Stimulated activated CD4-positive, alpha-beta T cell treated with anti-CD3 and anti-CD28 coated beads, Interleukin-12 subunit alpha, Interleukin-12 subunit beta, amount 100 ng/mL, for 48 hours (primary cell): ENCODE data around the gene RHEBL1.

Experiments
- DNase-seq, 3 donors: peaks; one replicate each; pipeline ENCODE4 v3.0.0-alpha.2; 2020; ENCODE audit warnings: low read depth in 2 of 3, low spot score in 1 of 3

Gene RHEBL1, protein sequence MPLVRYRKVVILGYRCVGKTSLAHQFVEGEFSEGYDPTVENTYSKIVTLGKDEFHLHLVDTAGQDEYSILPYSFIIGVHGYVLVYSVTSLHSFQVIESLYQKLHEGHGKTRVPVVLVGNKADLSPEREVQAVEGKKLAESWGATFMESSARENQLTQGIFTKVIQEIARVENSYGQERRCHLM

DNA sequence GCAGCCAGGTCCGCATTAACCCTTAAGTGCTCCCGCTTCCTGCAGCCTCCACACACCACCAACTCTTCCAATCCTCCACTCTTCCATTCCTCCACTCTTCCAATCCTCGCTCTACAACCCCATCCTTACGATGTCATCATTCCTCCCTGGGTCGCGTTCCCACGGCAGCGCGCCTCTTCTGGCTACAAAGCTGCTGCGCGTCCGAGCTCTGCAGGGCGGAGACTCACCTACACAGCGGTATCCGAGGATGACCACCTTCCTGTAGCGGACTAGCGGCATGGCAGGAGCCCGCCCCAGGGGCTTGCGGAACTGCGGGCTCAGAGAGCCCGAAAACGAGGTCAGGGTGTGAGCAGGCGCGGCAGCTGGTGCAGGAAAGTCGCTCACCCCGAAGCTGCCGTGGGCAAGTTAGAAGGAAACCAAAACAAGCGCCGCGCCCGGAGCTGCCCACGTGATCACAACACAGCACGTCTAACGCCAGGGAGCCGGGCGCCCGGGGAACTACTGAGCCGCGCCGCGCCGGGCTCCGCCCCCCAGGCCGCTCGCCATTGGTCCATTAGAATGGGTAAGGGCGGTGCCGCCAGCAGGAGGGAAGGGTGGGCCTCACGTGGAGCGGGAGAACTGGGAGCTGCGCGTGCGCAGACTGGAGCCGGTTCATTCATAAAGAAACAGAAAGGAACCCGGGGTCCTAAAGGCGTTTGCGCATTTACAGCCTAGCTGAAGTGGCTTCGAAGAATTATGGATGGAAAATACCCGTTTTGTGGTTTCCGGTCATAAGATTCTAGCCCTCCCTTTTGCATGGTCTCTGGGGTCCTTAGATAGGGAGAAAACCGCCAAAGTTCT lies at the start of gene RHEBL1:
TSS of gene RHEBL1 (minus strand) at position 473 of the 840 bp plus-strand sequence. CDS start at position 279, 194 bp downstream.
- DNase-seq = peak; percentile 96 to 99 (median 99)

DNA sequence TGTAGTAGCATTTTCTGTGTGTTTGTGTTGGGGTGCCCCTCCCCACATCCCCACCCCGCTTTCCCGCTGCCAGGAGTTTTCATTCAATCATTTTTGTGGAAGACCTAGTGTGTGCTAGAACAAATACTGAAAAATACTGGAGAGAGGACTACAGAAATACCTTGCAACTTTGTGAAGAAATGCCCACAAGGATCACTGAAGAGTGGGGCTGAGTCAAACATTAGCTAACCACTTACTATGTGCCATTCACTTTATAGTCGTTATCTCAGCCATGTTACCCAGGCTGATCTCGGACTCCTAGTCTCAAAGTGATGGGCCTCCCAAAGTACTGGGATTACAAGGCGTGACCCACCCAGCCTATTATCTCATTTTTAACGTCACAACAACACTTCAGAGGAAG lies 41.4 kb upstream of the RHEBL1 start:
- no peak for DNase-seq

DNA sequence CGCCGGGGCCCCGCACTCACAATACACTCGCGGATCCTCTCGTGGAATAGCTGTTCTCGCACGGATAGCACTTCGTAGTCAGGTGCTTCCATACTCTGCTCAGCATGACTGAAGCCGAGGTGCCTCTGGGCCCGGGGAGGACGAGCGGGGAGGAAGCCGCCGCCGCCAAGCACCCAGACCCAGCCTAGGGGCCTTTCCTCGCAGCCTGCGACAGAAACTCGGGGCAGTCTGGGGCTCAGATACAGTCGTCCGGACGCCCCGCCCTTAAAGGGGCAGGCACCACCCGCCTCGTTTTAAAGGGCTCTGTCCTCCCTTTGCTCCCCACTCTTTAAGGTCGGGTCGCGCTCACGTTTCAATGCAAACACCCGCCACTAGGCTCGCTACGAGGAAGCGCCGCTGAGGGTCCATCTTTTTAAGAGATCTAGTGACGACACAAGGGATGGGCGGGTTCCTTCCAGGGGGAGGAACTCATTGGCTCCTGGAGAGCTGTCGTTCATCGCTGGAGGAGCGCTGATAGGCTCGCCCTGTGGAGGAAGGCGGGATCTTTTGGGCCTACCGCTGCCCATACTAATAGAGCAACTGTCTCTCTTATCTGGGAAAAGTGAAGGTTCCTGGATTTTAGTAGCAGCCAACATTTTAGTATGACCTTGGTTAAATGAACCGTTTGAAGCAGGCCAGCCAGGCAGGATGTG lies 40.8 kb upstream of the RHEBL1 start, which contains the start of gene LMBR1L:
TSS of gene LMBR1L (minus strand) at position 384 of the 692 bp plus-strand sequence. CDS start at position 92, 292 bp downstream.
- DNase-seq = peak; percentile 88 to 94 (median 93)

DNA sequence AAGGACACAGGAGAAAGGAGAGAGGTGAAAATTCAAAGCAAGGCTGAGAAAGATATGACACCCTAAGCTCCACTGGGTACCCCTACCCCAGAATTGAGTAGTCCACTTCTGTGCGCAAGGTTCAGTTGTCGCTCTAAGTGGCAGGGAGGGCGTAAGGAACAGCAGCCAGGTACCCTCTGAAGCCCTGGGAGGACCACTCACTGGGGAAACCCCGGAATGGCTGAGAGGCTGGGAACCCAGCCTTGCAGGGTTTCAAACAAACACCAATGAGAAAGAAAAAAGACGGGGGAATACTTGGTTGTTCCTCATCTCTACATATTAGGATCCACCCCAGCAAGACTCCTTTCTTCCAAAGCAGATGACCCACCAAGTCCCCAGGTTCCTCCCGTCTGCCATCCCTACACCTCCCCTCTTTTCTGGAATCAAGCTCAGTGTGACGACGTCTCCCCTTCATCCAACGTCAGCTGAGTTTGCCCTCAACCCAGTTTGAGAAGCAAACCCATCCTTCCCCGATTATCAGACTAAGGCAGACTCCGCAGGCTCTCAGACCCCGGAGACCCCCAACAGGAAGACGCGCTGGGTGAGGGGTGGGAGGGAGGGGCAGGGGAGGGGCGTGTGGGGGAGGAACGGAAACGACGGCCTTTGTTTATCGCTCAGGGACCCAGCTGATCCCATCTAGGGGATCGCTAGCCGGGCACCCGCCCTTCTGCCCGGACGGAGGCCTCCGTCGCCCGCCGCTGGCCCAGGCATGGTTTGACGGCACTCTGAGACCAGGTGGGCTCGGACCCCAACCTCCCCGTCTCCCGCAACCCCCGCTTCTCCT lies 40.1 kb upstream of the RHEBL1 start:
- no peak for DNase-seq

DNA sequence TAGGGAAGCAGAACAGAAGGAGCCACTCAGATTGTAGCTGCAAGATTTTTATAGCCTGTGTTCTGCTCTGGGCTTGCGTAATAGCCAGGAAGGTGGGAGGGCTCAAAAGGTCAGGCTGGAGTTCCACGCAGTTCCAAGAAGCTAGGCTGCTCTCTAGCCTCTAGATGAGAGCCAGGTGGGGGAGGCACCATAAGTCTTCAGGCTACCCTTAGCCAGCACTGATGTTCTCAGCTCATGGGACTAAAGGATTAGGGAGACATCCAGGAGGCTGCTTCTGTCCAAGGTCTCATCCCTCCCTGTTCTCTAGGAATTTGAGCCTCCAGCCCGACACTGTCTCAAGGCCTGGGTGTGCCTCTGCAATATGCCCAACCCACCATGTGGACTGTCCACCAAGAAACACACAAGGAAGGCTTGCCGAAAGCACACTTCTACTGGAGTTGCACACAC lies 39.2 kb upstream of the RHEBL1 start:
- DNase-seq = no peak

DNA sequence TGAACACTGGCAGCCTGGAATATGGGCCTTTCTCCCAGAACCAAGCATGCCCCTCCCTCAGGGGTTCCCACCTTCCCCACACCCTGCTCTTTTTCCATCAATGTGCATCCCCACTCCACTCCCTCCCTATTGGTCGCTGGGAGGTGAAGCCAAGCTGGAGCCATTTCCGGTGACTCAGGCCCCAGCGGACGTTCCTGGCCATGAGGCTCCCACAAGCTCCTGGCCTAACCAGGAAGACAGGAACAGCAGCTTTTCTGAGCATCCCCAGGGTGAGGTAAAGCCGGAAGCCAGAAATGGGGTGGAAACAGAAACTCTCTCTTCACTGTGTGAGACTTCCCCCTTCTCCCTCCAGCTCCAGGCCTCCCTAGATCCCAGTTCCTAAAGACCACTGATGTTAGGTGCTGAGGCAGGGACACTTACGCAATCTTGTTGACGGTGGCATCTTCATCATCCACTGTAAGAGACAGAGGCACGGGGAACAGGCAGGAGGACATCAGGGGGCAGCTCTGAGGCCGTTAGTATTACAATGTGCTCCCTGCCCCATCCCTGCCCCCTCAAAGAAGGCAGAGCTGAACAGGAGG lies 35.8 kb upstream of the RHEBL1 start:
- DNase-seq = no peak

DNA sequence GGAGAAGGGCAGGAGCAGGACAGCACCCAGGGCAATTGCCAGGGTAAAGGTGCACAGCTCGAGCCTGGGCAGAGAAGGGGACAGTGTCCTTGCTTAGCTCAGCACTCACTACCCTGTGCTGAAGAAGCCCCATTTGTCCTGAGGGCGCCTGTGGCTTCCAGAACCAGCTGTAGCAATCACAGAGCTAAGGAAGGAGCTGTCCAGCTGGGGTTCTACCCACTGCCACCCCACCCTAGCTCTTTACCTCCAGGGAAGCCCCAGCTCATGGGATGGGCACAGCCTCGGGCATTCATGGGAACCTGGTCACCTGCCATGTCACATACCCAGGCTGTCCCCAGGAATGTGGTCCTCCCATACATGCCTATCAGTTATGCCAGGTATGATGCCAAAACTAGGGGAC lies 35.0 kb upstream of the RHEBL1 start:
- DNase-seq = no peak

DNA sequence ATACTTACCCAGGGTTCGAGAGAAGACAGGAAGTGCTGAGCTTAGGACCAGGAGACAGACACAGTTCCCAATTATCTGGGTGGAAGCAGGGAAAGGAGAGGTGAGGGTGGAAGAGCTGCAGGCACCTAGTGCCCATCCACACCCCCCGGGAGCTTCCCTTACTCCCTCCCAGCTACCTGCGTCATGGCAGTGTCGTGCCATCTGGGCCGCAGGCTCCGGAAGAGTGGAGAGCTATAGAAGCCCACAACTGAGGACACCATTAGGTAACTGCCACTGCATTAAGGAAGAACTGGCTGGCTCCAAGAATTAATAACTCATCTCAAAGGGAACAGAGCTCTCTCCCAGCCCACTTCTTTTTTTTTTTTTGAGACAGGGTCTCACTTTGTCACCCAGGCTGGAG lies 30.6 kb upstream of the RHEBL1 start:
- no peak for DNase-seq

DNA sequence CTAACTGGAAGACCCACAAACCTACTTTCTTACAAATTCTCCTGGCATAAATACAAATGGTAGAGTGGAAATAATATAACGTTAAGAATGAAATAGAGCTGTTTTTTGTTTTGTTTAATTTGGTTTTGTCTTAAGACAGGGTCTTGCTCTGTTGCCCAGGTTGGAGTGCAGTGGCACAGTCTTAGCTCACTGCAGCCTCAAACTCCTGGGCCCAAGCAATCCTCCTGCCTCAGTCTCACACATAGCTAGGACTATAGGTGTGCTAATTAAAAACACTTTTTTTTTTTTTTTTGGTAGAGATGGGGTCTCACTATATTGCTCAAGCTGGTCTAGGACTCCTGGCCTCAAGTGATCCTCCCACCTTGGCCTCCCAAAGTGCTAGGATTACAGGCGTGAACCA lies 28.9 kb upstream of the RHEBL1 start:
- no peak for DNase-seq

DNA sequence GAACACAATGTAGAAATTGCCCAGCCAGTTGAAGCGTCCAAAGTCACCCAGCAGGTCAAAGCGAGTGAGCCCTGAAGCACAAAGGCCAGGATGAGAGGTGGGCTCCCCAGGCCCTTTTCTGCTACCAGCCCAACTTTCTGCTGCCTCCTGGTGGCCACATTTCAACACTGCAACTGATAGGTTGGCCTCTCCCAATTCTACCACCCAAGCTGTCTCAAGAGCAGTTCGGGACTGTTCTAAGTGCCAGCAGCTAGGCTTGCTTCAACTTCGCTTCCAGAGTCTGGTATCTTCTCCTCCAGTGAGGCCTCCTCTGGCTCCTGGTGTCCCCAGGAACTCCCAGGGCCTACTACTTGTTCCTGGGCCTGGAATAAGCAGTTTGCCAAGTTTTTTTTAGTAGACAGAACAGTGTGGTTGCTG lies 28.3 kb upstream of the RHEBL1 start:
- peak; percentile 36 to 62 (median 48) for DNase-seq

DNA sequence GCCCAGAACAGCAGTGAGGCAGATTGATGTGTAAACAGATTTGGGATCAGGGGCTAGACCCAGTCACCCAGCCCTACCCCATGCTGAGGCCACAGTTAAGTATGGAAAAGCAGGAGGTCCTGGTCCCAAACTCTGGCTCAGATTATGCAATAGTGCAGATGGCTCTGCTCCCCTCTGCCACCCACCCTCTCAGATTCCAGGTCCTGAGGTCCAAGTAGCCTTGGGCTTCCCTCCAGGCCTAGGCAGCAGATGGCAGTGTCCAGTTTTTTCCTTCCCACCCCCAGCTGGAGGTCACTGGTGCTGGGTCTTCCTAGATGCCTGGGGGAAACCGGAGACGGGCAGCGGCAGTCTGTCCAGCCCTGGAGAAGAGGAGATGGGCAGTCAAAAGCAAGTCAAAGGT lies 27.6 kb upstream of the RHEBL1 start:
- DNase-seq = no peak

DNA sequence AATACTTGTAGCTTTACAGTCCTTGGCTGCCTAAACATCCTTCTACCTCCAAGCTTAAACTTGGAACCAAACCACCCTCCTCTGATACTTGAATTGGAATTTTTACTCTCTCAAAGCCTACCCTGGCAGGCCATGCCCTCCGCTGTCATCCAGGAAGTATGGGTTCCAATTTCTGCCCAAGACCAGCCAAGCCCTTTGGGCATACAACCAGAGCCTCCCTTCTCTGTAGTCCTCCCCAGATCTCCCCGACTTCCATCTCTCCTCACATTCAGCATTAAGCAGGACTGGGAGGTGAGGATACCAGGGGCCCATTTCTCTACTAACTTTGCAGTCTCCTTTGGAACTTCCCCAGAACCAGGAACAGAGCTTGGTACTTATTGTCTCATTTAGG lies 25.2 kb upstream of the RHEBL1 start:
- no peak for DNase-seq

DNA sequence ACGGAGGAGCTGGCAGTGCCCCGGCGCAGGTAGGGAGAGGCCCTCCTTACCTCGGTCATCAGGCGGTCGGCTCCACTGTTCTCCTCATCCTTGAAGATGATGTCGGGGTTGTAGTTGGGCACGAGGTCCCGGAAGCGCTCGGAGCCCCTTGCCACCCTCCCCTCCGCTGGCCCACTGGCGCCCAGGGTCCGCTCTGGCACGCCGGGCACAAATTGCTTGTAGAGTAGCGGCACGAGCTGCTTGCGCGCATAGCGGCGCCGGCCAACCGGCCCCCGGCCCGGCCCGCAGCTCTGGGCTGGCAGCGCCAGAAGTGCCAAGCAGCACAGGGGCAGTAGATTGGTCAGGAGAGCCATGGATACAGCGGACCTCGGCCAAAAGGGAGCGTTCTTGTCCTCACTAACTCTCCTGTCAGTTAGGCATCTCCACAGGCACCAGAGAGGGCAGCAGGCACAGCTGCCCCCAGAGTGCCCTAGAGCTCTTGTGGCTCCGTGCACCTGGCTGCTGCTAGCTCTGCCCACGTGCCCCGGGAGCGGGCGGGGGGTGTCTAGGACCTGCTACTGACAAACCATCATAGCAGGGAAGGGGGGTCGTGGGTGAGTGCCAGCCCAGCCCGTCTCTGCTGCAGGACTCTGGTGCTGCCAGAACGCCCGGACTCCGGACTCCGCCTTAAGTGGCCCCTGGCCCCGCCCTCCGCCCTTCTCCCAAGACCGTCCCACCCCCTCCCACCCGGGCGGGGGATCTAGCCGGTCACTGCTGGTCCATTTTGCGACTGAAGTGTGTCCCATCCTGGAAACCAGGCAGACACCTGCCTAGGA lies 24.6 kb upstream of the RHEBL1 start, which contains the start of gene DHH:
TSS of gene DHH (minus strand) at position 642 of the 815 bp plus-strand sequence. CDS start at position 353, 289 bp downstream.
- no peak for DNase-seq

DNA sequence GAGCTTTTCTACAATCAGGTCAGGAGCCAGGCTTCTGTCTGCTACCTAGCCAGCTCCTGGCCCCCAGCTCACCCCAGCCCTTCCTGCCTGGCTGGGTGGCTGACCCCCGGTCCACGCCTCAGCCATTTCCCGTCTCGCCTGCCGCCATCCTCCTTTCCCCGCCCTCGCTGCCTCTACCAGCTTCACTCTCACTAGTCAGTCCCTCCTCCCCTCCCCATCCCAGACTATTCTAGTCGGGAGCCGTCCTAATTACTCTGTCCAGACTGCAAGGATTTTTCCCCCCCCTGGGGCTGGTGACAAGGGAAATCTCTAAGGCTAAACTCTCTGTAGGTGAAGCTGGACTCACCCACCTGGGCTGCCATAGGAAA lies 24.0 kb upstream of the RHEBL1 start:
- no peak for DNase-seq

DNA sequence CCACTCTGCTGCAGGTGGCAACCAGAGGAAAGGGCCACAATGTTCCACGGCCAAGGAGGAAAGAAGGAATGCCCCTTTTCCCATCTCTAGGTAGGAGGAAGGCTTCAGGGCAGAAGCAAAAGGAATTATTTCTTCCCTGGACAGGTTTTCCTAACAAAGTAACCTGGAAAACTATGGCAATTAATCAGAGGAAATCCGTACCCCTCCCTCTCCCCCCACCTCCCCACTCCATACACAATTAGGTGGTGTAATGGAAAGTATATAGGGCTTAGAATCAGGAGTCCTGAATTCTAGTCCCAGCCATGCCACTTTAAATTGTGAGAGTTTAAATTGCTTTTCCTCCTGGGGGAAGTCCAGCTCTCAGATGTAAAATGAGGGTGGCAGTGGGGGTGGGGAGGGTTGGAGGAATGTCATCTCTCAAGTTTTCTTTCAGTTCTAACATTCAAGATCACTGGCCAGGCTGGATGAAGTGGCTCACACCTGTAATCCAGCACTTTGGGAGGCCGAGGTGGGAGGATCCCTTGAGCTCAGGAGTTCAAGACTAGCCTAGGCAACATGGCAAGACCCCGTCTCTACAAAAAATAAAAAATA lies 23.1 kb upstream of the RHEBL1 start:
- DNase-seq = no peak

DNA sequence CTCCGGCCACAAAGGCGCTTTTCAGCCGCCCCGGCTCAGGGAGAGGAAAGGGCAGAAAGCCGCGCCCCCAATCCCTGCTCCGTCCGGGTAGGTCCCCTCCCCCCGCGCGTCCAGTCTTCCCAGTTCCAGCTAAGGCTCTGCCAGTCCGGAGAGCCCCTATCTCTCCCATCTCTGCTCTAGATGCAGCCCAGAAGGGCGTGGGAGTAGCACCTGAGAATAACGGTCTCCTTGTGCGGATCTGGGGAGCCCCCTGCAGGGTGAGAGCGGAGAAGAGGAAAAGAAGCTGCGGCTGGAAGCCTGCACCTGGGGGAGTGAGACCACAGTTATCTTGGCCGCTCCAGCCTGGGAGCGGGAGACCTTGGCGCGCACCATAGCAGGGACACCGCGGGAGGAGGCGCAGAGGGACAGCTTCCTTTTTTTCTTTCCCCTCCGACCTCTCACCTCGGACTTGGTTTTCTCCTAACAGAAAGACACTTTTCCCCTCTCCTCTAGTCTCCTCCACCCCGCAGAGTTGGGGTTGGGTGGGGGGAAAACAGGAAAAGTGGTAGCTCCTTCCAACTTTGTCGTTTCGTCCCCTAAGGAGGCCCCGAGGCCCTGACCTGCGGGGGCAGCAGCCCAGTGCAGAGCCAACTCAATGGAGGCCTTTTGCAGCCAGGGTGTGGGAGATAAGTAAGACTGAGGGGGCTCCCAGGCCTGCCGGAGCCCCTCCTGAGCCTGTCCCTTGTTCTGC lies 22.5 kb upstream of the RHEBL1 start:
- DNase-seq = peak; percentile 39 to 59 (median 53)

DNA sequence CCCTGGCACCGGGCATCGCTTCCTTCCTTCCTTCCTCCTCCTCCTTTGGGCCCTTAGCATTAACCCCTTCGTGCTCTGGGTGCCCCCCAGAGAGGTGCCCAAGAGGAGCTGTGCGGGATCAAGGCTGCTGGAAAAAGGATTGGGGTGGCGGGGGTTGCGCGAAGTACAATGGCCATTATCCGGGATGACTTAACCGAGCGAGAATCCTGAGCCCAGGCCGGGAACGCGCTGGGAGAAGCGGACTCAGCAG lies 22.0 kb upstream of the RHEBL1 start:
- no peak for DNase-seq

DNA sequence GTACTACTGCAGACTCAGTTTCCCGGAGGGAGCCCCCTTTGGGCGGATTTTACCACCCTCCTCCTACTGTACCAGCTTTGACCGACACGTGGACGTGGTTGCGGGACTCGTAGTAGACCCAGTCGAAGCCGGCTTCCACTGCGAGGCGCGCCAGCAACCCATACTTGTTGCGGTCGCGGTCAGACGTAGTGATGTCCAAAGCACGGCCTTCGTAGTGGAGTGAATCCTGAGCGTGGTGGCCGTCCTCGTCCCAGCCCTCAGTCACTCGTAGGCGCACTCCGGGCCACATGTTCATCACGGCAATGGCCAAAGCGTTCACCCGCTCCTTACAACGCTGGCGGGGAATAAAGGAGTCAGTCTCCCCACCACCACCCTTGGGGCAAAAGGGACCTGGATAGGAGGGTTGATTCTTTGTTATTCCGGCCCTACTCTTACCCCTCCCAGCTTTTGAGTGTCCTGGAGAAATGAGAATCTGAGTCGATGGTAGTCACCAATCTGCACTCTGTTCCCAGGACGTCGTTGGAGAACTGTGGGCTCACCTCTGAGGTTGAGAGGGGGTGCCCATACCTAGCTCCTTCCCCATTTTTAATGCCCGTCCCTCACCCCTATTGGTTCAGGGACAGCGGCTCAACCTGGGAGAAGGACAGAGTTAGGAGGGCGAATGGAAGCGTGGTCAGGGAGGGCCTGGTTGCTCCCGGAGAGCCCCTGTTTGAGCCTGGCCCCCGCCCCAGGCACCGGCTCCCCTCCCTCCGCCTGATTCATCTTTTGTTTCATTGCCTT lies 21.5 kb upstream of the RHEBL1 start:
- no peak for DNase-seq
